GM19023 (cell line): Measurements from ENCODE around the gene SPIN2A.
"Not testable (repeated sequence)": the region's sequence is repeated elsewhere in the genome, so short reads cannot be mapped to it uniquely, and the experiment has no call there.

Experiments used
- ATAC-seq: cut with Tn5 transposase; IDR thresholded peaks from one replicate; pipeline ENCODE4 v1.9.1; 2021; ENCODE audit warnings: mild to moderate bottlenecking, moderate library complexity; ENCODE audit not compliant: unreplicated experiment

SPIN2A gene

GRCh38 chrX:57137073-57137472, at the start of gene SPIN2A:
SPIN2A (minus strand) TSS chrX:57137397; CDS start chrX:57136597, 800 bp downstream.
- not testable (repeated sequence) for ATAC-seq

GRCh38 chrX:57178605-57179004, 41.4 kb upstream of the SPIN2A start:
- no peak for ATAC-seq

- no peak for ATAC-seq
Observed at GRCh38 chrX:57177070-57177469, 39.9 kb upstream of the SPIN2A start.

GRCh38 chrX:57172544-57172943, 35.3 kb upstream of the SPIN2A start:
- ATAC-seq = no peak

GRCh38 chrX:57156397-57157049, 19.3 kb upstream of the SPIN2A start:
- ATAC-seq = no peak

GRCh38 chrX:57155171-57155570, 18.0 kb upstream of the SPIN2A start:
- no peak for ATAC-seq

- ATAC-seq = not testable (repeated sequence)
Observed at GRCh38 chrX:57152222-57152621, 15.0 kb upstream of the SPIN2A start.

GRCh38 chrX:57138674-57139073, 1.5 kb upstream of the SPIN2A start:
- no peak for ATAC-seq

- ATAC-seq = no peak
Observed at GRCh38 chrX:57137501-57137900, 304 bp upstream of the SPIN2A start.

- not testable (repeated sequence) for ATAC-seq
Observed at GRCh38 chrX:57136589-57136988, 608 bp downstream of the SPIN2A start.

GRCh38 chrX:57135287-57135686, 1.9 kb downstream of the SPIN2A start:
- ATAC-seq = no peak

GRCh38 chrX:57134702-57135101, 2.5 kb downstream of the SPIN2A start:
- ATAC-seq = no peak

GRCh38 chrX:57133706-57134105, 3.5 kb downstream of the SPIN2A start:
- no peak for ATAC-seq

GRCh38 chrX:57133284-57133683, 3.9 kb downstream of the SPIN2A start:
- not testable (repeated sequence) for ATAC-seq

GRCh38 chrX:57132046-57132445, 5.2 kb downstream of the SPIN2A start:
- no peak for ATAC-seq

- ATAC-seq = no peak
Observed at GRCh38 chrX:57121816-57122215, 15.4 kb downstream of the SPIN2A start.

GRCh38 chrX:57121162-57121755, 15.9 kb downstream of the SPIN2A start, which contains the start of gene SPIN2B:
SPIN2B (minus strand) TSS chrX:57121548.
- ATAC-seq = peak; percentile 99

- not testable (repeated sequence) for ATAC-seq
Observed at GRCh38 chrX:57120619-57121161, 16.5 kb downstream of the SPIN2A start.

- ATAC-seq = no peak
Observed at GRCh38 chrX:57119416-57119815, 17.8 kb downstream of the SPIN2A start.

- not testable (repeated sequence) for ATAC-seq
Observed at GRCh38 chrX:57117566-57117965, 19.6 kb downstream of the SPIN2A start.

- no peak for ATAC-seq
Observed at GRCh38 chrX:57104921-57105398, 32.2 kb downstream of the SPIN2A start.

- ATAC-seq = no peak
Observed at GRCh38 chrX:57104406-57104805, 32.8 kb downstream of the SPIN2A start.
